ENCODE data around the gene ZMYND15. TPM values are rescaled to one million over a fixed set of nuclear protein-coding genes. Genes with fewer than 3 reads are reported as not detected.
A peak's percentile ranks its signal among the peaks of the same experiment; 100 is the strongest.

Gene ZMYND15
- total and polyA plus RNA-seq, 2 of the 13 experiments (the other 11 are each of a cell fraction or from before 2014, with no cell fraction given): 0.24 to 2.7 TPM

GRCh38 chr17:4710693-4711634 is 28.7 kb upstream of the ZMYND15 start (continued):
- no peak for TF ChIP-seq GRHL1 (CRISPR knock-in tag; conservative IDR thresholded peaks at IDR 0.05)
- no peak for TF ChIP-seq MEF2D (CRISPR knock-in tag; IDR thresholded peaks at IDR 0.05)
- 0 out of 2 replicates have a peak, but pooled peaks have one; percentile 6 for TF ChIP-seq BATF2 (CRISPR knock-in tag; IDR thresholded peaks at IDR 0.05)
- TF ChIP-seq ZNF598 (CRISPR knock-in tag; IDR thresholded peaks at IDR 0.05; ENCODE audit: borderline replicate concordance): no peak
- TF ChIP-seq SP2 (CRISPR knock-in tag; IDR thresholded peaks at IDR 0.05): no peak
- no peak for TF ChIP-seq ZNF567 (CRISPR knock-in tag; IDR thresholded peaks at IDR 0.05; ENCODE audit: borderline replicate concordance)
- TF ChIP-seq ZNF253 (CRISPR knock-in tag; IDR thresholded peaks at IDR 0.05; ENCODE audit: borderline replicate concordance): peak; percentile 60; the same call in 1 of the 2 replicates
- no peak for TF ChIP-seq HNRNPLL (IDR thresholded peaks at IDR 0.05; ENCODE audit: low read depth, low read length, poor library complexity, severe bottlenecking)
